Glutamatergic neuron (in vitro differentiated cells): ENCODE data around the gene LRCH1. TPM values are rescaled to one million over a fixed set of nuclear protein-coding genes. Genes with fewer than 3 reads are reported as not detected.

ENCODE experiments used
- DNase-seq: peaks from one replicate; pipeline ENCODE4 v3.0.0; 2022
- H3K27ac Mint-ChIP-seq: one replicate; pipeline ENCODE4 v1.8.0; 2020; ENCODE audit warnings: mild to moderate bottlenecking, mixed read lengths, inconsistent platforms; ENCODE audit not compliant: unreplicated experiment
- H3K27me3 Mint-ChIP-seq: one replicate; pipeline ENCODE4 v1.8.0; 2020; ENCODE audit warnings: mild to moderate bottlenecking, moderate library complexity, mixed read lengths, inconsistent platforms; ENCODE audit not compliant: unreplicated experiment
- H3K36me3 Mint-ChIP-seq: one replicate; pipeline ENCODE4 v1.8.0; 2020; ENCODE audit warnings: mild to moderate bottlenecking, mixed read lengths, inconsistent platforms; ENCODE audit not compliant: unreplicated experiment
- H3K4me1 Mint-ChIP-seq: one replicate; pipeline ENCODE4 v1.8.0; 2020; ENCODE audit warnings: mild to moderate bottlenecking, low read depth, mixed read lengths, inconsistent platforms; ENCODE audit not compliant: unreplicated experiment
- H3K4me3 Mint-ChIP-seq: one replicate; pipeline ENCODE4 v1.8.0; 2020; ENCODE audit warnings: mild to moderate bottlenecking, mixed read lengths, inconsistent platforms; ENCODE audit not compliant: unreplicated experiment
- H3K9me3 Mint-ChIP-seq: one replicate; pipeline ENCODE4 v1.8.0; 2020; ENCODE audit warnings: mild to moderate bottlenecking, moderate library complexity, mixed read lengths, inconsistent platforms; ENCODE audit not compliant: unreplicated experiment
- total RNA-seq: library from RNA; stranded (reverse); fragmentation: NEBNext Ultra II Directional; extraction: Animal tissue kit (Norgen Biotek cat#: 25700); gene quantifications from one replicate; pipeline ENCODE4 v1.2.1, GENCODE V29; 2021; ENCODE audit not compliant: unreplicated experiment
- TF ChIP-seq, protein P1 (sequence below): fragments of 200-600 bp; sonication (generic); IDR thresholded peaks from one replicate; pipeline ENCODE4 v1.5.0; 2021; ENCODE audit not compliant: partially characterized antibody, unreplicated experiment

The LRCH1 gene
- total RNA-seq, 1 donor from 2014 or later = 40.6 TPM

DNA sequence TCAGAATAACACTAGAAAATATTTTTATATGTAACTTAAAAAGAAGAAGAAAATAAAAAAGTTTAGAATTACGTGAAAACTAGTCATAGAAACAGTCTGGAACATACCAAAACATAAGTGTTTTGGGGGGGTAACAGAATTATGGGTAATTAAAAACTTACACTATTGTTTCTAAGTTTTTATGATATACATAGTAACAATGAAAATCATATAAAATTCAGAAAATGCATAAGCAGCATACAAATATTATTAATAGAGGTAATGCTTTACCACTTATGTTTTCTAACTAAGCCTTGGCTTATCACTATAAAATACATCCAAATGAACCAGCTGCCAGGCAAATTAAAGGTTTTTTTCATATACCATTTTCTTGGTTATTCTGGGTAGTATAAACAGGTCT is 229.1 kb downstream of the LRCH1 start:
- no peak overlapping the region for H3K27ac Mint-ChIP-seq
- TF ChIP-seq, protein P1, sequence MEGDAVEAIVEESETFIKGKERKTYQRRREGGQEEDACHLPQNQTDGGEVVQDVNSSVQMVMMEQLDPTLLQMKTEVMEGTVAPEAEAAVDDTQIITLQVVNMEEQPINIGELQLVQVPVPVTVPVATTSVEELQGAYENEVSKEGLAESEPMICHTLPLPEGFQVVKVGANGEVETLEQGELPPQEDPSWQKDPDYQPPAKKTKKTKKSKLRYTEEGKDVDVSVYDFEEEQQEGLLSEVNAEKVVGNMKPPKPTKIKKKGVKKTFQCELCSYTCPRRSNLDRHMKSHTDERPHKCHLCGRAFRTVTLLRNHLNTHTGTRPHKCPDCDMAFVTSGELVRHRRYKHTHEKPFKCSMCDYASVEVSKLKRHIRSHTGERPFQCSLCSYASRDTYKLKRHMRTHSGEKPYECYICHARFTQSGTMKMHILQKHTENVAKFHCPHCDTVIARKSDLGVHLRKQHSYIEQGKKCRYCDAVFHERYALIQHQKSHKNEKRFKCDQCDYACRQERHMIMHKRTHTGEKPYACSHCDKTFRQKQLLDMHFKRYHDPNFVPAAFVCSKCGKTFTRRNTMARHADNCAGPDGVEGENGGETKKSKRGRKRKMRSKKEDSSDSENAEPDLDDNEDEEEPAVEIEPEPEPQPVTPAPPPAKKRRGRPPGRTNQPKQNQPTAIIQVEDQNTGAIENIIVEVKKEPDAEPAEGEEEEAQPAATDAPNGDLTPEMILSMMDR = no peak

DNA sequence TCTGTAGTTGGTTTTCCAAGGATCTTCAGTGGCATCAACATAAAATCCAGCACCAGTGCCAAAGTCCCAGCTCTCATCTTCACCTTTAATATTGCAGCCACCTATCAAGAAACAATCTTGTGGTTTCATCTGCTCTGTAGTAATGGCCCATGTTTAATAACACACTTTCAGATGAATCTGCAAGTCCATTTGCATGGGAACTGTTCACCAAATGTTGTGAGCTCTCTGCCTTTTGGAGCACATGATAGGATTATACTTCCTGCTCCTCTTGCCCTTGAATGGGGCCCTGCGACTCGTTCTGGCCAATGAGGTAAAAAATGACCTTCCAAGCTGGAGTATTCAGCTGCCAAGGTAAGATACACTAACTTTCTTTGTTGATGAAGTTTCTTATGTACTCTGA is 229.7 kb downstream of the LRCH1 start:
- TF ChIP-seq, protein P1 = no peak
- Mint-ChIP-seq H3K4me3 (no peak overlapping the region), H3K27ac (no peak overlapping the region), H3K9me3 (no peaks in the 10 kb centered on the region), H3K4me1 (no peaks in the 10 kb centered on the region), H3K27me3 (no peaks in the 10 kb centered on the region), H3K36me3 (no peaks in the 10 kb centered on the region)
- DNase-seq = no peak

More for the DNA sequence above, 229.1 kb downstream of the LRCH1 start:
- no peaks in the 10 kb centered on the region for H3K4me1 Mint-ChIP-seq
- no peak overlapping the region for H3K4me3 Mint-ChIP-seq
- H3K9me3 Mint-ChIP-seq = no peaks in the 10 kb centered on the region
- H3K27me3 Mint-ChIP-seq = no peaks in the 10 kb centered on the region
- no peaks in the 10 kb centered on the region for H3K36me3 Mint-ChIP-seq
- no peak for DNase-seq

GRCh38 chr13:46783504-46783903 is 230.5 kb downstream of the LRCH1 start:
- TF ChIP-seq, protein P1 = no peak

DNA sequence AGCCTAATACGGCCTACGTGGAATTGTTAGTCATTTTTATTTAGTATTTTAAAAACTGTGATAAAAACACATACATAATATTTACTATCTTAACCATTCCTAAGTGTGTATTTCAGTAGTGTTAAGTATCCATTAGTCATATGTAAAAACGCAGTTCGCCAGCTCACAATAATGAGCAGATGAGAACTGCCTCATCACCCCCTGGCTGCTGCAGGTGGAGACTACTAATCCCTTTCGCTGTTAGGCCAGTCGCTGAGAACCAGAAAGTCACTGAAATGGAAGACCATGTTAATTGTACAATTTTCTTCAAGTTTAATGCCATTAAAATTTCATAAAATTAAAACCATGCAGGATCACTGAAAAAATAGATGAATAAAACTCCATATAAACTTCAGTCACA is 242.4 kb downstream of the LRCH1 start:
- no peak overlapping the region for H3K27ac Mint-ChIP-seq
- H3K36me3 Mint-ChIP-seq = no peaks in the 10 kb centered on the region
- H3K9me3 Mint-ChIP-seq = peaks cover 11% of the 10 kb centered on the region
- peaks cover 9% of the 10 kb centered on the region for H3K4me1 Mint-ChIP-seq
- peaks cover 2% of the 10 kb centered on the region for H3K27me3 Mint-ChIP-seq
- no peak for DNase-seq
- H3K4me3 Mint-ChIP-seq = no peak overlapping the region
- TF ChIP-seq, protein P1 = no peak

More at GRCh38 chr13:46783504-46783903, 230.5 kb downstream of the LRCH1 start:
- Mint-ChIP-seq H3K36me3 (no peaks in the 10 kb centered on the region), H3K4me1 (no peaks in the 10 kb centered on the region), H3K9me3 (no peaks in the 10 kb centered on the region), H3K4me3 (no peak overlapping the region), H3K27me3 (no peaks in the 10 kb centered on the region), H3K27ac (no peak overlapping the region)
- no peak for DNase-seq

DNA sequence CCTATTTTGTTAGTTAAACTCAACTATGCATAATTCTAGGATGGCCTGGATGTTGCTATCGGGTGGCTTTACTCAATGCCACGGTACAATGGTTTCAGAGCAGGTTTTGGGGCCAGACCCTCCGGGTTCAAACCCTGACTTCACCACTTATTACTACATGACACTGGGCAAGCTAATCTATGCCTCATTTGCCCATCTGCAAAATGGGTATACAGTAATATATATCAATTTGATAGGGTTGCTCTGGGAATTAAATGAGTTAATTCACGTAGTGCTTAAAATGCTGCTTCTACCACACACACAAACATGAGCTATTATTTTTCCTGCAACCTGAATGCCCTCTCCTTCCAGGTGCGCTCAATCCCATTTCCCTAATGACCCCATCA is 243.2 kb downstream of the LRCH1 start:
- TF ChIP-seq, protein P1 = no peak
- Mint-ChIP-seq H3K4me1 (peaks cover 9% of the 10 kb centered on the region), H3K27me3 (peaks cover 2% of the 10 kb centered on the region), H3K4me3 (peak overlapping the region; percentile 92), H3K9me3 (peaks cover 11% of the 10 kb centered on the region), H3K27ac (peak overlapping the region; percentile 97), H3K36me3 (no peaks in the 10 kb centered on the region)
- no peak for DNase-seq
